ENCODE data around the gene BAD. TPM values are rescaled to one million over a fixed set of nuclear protein-coding genes. Genes with fewer than 3 reads are reported as not detected.

Gene BAD
- total RNA-seq, 1 experiment from 2014 or later = 23.3 TPM

DNA sequence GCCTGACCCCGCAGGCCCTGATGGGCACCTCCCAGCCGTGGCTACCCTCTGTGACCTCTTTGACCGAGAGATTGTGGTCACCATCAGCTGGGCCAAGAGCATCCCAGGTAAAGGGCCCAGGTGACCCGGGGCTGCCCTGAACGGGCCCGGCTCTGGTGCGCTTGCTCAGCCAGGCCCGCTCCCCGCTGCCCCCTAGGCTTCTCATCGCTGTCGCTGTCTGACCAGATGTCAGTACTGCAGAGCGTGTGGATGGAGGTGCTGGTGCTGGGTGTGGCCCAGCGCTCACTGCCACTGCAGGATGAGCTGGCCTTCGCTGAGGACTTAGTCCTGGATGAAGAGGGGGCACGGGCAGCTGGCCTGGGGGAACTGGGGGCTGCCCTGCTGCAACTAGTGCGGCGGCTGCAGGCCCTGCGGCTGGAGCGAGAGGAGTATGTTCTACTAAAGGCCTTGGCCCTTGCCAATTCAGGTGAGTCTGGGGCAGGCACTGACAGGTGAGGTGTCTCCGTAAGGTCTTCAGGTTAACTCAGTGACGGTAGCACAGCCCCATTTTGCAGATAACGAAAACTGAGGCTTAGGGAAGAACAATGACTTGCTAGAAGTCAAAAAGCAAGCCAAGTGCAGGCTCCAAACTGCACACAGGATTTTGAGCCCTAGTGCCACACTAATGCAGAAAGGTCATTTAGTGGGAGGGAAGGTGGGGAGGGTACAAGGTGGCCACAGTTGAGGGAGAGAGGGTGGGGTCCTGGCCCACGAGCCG is 30.5 kb upstream of the BAD start:
- Histone ChIP-seq H3K4ac (ENCODE audit: low read depth, low read length) (no peak overlapping the region), H3K9ac (ENCODE audit: extremely low read depth, insufficient read length, low read length) (no peak overlapping the region), H2BK15ac (ENCODE audit: low read depth, low read length) (no peak overlapping the region), H2BK5ac (ENCODE audit: insufficient read length, low read length) (no peak overlapping the region), H3K18ac (ENCODE audit: insufficient read length, low read depth, low read length) (no peak overlapping the region), H3K56ac (ENCODE audit: insufficient read length, low read depth, low read length) (no peak overlapping the region), H3K4me2 (ENCODE audit: insufficient read depth, insufficient read length, low read length) (no peak overlapping the region), H4K5ac (ENCODE audit: insufficient read length, low read depth, low read length) (no peak overlapping the region), H4K91ac (ENCODE audit: insufficient read length, low read depth, low read length) (no peak overlapping the region), H3K27ac (ENCODE audit: insufficient read length, low read depth, low read length) (no peak overlapping the region), H3K9me3 (ENCODE audit: control insufficient read depth, low read depth, low read length) (no peaks in the 10 kb centered on the region), H3T11ph (ENCODE audit: low read length) (no peak overlapping the region), H3K79me1 (ENCODE audit: insufficient read depth, low read depth, low read length, poor library complexity, severe bottlenecking) (no peaks in the 10 kb centered on the region), H3K23me2 (ENCODE audit: insufficient read length, low read depth, low read length, poor library complexity, severe bottlenecking) (peaks cover 3% of the 10 kb centered on the region), H3K4me1 (ENCODE audit: insufficient read depth, low read length) (no peaks in the 10 kb centered on the region), H4K8ac (replicated peaks; ENCODE audit: insufficient read length, low read depth, low read length) (no peak overlapping the region), H3K79me2 (ENCODE audit: insufficient read depth, low read length) (peaks cover 4% of the 10 kb centered on the region; the same call in 1 of the 2 replicates), H2BK120ac (ENCODE audit: low read depth, low read length, poor library complexity, severe bottlenecking) (no peak overlapping the region), H2AK5ac (ENCODE audit: insufficient read length, low read length) (no peak overlapping the region), H3K23ac (ENCODE audit: insufficient read length, low read depth, low read length) (no peak overlapping the region), H3K14ac (ENCODE audit: insufficient read depth, low read length) (no peak overlapping the region), H4K20me1 (ENCODE audit: control insufficient read depth, insufficient read depth, insufficient read length) (no peaks in the 10 kb centered on the region), H2BK12ac (ENCODE audit: insufficient read length, low read depth, low read length) (no peak overlapping the region), H2AFZ (ENCODE audit: low read length) (no peak overlapping the region), H3K27me3 (ENCODE audit: insufficient read depth, low read length) (no peaks in the 10 kb centered on the region), H2BK20ac (ENCODE audit: low read depth, low read length, poor library complexity, severe bottlenecking) (no peak overlapping the region)
- Mint-ChIP-seq H3K4me3 (peak overlapping the region; percentile 29 to 35; a peak in 4 of 5 replicates), H3K9me3 (no peaks in the 10 kb centered on the region), H3K27ac (peak overlapping the region in 1 of 3 experiments; percentile 95; a peak in 1 of 7 replicates), H3K36me3 (ENCODE audit: insufficient read depth in 1 of 3, low read depth in 3 of 3) (peaks cover 18 to 40% (median 20%) of the 10 kb centered on the region in 3 experiments; a peak in 6 of 7 replicates), H3K4me1 (peaks cover 14 to 17% of the 10 kb centered on the region in 2 experiments), H3K27me3 (ENCODE audit: low read depth) (no peaks in the 10 kb centered on the region)
- DNase-seq = no peak
- TF ChIP-seq, protein P1, sequence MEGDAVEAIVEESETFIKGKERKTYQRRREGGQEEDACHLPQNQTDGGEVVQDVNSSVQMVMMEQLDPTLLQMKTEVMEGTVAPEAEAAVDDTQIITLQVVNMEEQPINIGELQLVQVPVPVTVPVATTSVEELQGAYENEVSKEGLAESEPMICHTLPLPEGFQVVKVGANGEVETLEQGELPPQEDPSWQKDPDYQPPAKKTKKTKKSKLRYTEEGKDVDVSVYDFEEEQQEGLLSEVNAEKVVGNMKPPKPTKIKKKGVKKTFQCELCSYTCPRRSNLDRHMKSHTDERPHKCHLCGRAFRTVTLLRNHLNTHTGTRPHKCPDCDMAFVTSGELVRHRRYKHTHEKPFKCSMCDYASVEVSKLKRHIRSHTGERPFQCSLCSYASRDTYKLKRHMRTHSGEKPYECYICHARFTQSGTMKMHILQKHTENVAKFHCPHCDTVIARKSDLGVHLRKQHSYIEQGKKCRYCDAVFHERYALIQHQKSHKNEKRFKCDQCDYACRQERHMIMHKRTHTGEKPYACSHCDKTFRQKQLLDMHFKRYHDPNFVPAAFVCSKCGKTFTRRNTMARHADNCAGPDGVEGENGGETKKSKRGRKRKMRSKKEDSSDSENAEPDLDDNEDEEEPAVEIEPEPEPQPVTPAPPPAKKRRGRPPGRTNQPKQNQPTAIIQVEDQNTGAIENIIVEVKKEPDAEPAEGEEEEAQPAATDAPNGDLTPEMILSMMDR (conservative IDR thresholded peaks at IDR 0.05) = no peak; the same call in 1 of the 3 replicates
- no CpG with 5 or more reads among the region's 24 CpGs for WGBS (ENCODE audit: extremely low coverage, insufficient read length, low lambda C conversion rate)
